Stimulated activated CD8-positive, alpha-beta memory T cell treated with anti-CD3 and anti-CD28 coated beads, Interleukin-15, amount 100 ng/mL, for 1 hour (primary cell): Measurements from ENCODE around the gene CFAP61.

Experiments used
- DNase-seq: peaks from one replicate; pipeline ENCODE4 v3.0.0-alpha.2; 2020; ENCODE audit warnings: low read depth

Gene CFAP61

DNA sequence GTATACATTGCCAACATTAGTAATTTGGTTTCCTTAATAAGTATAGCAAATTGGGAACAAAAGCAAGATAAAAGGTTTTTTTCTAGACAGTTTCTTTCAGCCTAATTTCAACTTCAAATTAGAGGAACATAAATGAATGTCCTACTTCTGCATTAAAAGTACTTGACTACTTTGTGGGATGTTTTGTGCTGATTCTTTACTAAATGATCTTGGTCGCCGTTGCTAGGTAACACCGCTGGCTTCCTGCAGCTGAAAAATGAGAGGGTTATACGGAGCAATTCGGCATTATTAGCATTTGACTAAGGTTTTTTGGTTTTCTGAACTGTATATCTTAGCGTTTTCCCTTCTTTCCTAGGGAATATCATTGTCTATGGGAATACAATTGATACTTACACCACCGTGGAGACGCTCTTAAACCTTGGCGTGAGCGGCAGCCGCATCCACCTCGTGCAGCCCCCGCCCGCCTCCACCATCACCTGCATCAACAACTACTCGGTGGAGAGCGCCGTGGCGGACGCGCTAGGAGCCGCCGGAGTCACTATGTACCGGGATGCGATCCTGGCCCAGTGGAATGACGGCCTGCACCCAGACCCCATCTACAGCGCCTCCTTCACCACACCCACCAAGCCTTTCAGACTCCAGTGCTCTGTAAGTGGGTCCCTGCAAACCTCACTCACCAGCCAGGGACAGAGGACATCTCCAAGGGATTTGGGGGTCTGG, 224.6 kb downstream of the CFAP61 start:
- no peak for DNase-seq

DNA sequence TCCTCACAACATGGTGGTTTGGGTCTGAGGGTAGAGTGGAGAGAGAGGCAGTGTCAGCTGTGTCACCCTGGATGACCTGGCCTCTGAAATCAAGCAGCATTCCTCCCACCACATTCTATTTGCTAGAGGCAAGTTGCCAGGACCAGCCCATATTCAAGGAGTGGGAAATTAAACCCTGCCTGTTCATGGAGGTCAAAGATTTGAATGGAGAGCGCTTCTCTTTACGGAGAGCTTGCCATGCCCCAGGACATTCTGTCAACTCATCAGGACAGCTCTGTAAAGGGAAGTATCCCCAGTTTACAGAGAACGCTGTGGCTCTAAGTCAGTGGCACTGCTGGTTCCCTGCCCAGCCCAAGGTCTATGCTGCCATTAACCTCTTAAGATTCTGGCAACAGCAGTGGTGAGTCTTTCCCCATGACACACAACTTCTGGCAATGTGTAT, 225.6 kb downstream of the CFAP61 start:
- DNase-seq: no peak

DNA sequence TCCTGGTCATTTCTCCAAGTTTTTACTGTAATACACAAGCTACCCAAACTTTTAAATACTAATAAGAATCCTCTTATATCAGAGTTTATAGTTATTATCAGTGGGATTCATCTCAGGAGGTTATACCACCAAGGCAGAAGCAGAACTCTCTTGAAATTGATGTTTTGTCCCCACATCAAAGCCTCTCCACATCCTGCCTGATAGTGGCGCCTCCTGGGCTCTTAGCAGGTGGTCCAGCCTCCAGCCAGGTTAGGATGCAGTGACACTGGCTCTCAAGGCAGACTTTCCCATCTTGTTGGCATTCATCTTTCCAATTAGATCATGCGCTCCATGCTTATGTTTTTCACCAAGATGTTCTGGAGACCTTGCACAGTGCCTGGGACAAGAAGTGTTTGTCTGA, 233.7 kb downstream of the CFAP61 start:
- no peak for DNase-seq

DNA sequence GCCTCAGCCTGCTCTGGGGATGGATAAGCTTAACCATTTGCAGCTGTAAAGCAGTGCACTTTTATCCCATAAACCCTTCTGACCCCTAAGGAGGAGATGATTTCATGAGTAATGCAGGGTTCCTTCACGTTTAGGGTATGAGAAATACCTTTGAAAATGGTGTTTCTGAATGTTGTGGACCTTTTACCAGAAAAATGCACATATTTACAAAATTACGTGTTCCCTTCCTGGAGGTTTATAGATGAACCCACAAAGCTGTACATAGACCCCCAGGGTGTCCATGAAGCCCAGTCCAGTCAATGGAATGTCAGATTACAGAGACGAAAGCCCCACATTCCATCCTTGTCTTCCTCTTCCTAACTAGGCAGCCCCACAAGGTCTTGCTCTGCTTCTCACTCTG, 237.0 kb downstream of the CFAP61 start:
- no peak for DNase-seq

DNA sequence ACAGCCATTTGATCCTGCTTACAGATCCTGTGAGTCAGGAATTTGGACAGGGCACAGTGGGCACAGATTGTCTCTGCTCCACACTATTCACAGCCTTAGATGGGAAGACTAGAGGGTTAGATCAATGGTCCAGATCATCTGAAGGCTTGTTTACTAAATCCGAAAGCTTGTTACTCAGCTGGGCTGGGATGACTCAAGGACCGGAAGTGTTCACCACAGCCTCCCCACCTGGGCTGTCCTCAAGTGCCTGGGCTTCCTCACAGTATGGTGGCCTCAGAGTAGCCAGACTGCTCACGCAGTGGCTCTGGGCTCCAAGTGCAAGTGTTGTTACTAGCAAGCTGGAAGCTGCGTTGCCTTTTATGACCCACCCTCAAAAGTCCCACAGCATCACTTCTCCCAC, 240.1 kb downstream of the CFAP61 start:
- no peak for DNase-seq

DNA sequence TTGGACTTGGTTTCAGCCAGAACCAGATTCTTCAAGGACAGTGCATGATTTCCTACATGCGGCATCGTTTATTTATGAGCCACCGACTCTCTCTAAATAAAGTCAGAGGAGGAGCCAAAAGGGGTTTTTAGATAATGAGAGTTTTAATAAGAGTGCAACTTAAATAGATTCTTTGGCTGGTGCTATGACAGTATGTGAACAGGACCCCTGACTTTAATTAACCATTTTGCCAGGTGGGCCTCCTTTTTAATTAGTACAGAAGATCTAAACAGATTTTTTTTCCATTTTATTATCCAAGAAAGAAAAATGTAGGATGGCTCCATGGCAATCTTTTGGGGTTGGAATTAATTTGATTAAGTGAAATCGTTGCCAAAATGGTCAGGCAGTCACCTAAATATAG, 240.8 kb downstream of the CFAP61 start:
- DNase-seq: no peak

DNA sequence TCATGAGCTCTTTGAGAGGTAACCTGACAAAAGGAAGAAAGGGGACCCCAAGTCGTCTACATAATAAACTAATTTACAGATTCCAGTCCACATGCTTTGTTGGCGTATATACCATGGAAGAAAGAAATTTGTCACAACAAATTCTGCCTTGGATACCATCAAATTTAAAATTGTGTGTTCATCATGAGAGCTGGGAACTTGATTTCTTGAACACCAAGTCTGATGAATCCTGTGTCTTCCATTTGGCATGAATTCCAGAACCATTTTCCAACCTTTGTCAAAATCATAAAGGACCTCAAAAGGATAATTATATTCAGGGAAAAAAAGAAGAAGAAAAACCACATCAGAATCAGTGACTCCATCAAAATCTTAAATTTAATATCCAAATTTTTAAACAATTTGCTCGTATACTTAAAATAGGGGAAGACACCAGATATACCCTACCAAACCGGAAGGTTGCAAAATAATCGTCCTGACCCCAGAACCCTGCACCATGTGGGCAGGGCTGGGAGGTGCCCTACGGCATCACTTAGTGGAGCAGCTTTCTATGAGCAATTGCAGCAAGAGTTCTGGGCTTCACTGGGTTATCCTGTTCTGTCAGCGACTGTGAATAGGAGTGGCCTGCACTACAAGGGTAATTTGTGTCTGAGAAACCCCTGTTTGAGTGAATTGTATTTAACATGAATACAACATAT, 241.5 kb downstream of the CFAP61 start:
- DNase-seq: no peak

DNA sequence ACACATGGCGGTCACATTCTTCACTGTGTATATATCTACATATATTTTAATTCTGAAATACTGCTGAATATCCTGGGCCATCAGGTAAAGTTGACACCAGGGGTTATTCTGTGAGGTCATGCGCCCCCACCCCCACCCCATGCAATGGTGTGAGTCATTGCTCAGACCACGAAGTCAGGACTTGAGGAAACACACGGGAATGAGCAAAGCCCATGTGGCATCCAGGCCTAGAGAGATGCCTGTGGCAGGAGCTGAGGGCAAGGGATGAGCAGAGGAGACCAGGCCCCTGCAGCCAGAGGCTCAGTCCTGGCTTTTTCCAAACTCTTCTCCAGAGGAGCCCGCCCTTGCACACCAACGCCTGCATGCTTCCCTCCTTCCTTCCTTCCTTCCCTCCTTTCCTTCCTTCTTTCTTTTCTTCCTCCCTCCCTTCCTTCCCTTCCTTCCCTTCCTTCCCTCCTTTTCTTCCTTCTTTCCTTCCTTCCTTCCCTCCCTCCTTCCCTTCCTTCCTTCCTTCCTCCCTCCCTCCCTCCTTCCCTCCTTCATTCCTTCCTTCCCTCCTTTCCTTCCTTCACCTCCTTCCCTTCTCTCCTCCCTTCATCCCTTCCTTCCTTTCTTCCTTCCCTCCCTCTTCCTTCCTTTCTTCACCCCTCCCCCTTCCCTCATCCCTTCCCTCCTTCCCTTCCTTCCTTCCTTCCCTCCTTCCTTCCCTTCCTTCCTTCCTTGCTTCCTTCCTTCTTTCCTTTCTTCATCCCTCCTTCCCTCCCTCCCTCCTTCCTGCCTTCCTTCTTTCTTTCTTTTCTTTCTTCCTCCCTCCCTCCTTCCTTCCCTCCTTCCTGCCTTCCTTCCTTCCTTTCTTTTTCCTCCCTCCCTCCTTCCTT, 243.5 kb downstream of the CFAP61 start:
- no peak for DNase-seq

DNA sequence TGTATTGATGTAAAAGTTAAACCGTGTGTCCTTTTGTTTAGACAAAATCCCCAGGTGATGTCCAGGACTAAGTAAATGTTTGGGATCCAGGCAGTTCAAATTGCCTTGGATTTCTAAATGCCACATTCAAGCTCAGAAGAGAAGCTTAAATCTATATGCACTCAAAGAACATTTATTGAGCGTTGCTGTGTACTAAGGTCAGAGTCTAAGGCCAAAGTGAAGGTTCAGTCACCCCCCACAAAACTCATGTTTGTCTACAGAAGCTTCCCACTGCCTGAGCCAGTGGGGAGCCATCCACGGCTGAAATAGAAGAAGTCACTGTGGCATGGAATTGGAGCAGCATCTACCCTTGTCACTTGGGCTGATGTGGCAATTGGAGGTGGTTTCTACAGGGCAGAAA, 244.8 kb downstream of the CFAP61 start:
- no peak for DNase-seq

DNA sequence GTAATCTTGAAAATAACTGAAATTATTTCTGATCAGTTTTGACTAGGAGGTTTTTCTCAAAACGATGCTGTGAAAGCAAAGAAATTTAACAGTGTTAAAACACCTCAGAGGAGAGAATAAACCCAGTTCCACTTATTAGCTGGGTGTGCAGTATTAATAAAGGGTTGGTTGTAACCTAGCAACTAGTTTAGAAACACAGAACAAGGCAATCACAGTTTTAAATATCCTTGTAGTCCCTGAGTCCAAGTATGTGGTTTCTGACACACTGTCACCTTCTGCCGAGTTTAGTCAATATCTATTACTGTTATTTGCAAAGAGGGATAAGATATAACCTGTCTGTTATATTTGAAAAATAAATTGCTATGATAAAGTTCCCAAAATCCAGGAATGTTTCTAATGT, 245.4 kb downstream of the CFAP61 start:
- DNase-seq: no peak

DNA sequence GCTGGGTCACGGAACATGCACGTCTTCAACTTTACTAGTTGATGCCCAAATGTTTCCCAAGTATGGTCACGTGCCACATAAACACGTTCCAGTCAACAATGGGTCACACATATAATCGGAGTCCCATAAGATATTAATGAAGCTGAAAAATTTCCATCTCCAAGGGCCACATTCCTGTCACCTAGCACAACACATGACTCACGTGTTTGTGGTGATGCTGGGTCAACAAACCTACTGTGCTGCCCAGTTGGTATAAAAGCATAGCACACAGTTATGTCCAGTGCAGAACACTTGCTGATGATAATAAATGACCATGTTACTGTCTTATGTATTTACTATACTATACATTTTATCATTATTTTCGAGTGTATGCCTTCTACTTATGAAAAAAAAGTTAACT, 247.6 kb downstream of the CFAP61 start:
- DNase-seq: no peak

DNA sequence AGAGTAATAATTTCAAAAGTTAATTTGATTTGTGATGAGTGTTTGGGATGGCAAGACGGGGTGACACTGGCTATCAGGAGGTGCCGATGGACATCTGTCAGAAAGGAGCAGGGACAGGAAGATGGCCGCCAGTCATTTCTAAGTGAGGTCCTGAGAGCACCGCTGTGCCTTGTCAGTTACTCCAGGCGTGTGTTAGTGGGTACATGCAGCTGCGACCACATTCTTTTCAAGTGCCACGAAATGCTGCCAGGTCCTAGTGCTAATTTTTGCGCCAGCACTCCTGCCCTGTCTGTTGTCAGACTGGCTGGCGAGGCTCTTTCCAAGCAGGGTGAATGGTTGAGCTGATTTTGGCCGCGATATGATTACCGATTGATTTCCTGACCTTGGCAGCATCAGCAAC, 251.0 kb downstream of the CFAP61 start:
- no peak for DNase-seq

DNA sequence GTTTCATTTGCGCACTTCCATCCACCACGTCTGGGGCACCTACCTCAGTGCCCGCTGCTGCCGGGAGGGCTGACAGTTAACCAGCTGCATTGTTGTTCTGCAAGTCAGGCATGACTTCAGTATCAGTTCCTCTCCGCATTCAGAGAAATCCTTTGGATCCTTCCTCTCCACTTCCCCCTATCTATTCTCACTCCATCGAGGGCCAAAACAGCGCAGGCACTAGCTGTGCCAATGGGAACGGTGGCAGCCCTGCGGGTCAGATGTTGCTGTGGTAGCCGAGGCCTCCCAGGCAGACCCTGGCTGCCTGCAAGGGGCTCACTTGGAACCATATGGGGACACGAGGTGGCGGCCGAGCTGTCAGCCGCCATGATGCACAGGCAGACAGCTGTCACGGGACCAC, 251.4 kb downstream of the CFAP61 start:
- DNase-seq: no peak

DNA sequence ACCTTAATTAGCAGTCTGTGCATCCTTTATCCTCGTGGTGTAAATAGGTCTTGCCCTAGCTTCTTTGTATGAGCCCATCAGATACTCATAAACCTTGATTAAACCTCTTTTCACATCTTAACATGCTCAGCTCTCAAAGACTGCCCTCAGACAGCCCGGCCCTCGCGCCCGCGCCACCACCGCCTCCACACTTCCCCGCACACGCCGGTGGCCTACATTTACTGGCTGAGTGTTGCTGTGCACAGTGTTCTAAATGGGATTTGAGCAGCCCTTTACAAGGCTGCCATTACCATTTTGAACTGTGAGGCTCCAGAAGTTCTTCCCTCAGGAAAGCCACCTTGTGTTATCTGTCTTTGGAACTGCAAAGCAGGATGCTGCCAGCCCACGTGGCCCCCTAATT, 252.6 kb downstream of the CFAP61 start:
- DNase-seq: no peak

DNA sequence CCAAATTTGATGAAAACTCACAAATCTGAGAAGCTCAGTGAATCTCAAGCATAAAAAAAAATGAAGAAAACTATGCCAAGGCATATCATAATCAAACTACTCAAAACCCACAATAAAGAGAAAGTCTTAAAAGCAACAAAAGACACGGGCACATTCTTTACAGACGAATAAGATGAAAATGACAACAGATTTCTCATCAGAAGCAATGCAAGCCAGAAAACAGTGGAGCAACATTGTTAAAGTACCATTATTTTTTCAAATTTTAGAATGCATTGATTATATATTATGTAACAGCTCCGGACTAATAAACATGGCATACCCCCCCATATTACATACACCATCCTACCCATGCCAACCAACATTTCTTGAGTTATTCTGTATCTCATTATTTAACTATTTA, 260.2 kb downstream of the CFAP61 start:
- DNase-seq: no peak

DNA sequence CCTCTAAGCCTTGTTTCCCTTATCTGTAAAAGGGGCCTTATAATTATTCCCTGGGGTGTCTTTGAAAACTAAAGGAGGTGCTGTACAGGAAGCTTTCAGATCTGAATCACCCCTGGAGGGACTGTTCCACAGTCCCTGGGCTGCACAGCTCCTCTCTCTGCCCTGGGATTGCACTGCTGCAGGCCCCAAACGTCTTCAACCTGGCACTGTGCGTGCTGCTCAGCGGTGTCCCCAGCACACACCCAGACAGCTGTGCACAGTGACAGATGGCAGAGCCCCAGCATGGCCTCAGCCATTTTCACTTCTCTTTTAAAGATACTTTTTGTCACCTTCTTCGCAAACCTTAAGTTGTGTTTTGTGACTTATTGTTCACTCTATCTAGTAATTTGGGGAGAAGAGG, 264.9 kb downstream of the CFAP61 start:
- no peak for DNase-seq

DNA sequence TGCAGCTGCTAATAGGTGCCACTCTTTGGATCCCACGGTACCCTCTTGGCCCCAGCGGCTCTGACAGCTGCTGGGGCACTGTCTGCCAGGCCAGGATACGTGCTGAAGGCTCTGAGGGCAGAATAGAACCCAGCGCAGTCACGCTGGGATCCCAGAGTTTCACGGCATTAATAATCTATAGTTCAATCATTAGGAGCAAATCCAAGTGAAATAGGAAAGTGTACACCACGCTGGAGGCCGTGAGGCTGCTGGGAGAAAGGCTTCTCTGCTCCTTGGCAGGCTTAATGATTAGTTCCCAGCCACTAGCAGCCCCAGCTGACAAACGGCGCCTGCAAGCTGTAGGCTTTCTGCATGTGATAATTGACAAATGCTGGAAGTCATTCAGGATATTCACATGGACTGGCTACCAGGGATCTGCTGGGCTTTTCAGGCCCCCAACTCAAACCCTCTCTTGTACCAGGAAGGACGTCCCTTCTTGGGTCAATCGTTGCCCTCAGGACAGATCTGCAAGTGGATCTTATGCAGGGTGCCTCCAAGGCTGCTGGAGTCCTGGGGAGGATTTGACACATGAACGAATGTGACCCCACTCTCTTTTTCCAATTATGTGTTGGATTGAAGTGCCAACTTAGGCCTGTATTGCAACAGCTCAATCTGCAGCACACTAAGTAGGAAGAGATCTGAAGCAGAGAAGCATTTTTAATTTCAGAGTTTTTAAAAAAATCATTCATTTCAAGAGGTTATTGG, 265.5 kb downstream of the CFAP61 start:
- DNase-seq: no peak

DNA sequence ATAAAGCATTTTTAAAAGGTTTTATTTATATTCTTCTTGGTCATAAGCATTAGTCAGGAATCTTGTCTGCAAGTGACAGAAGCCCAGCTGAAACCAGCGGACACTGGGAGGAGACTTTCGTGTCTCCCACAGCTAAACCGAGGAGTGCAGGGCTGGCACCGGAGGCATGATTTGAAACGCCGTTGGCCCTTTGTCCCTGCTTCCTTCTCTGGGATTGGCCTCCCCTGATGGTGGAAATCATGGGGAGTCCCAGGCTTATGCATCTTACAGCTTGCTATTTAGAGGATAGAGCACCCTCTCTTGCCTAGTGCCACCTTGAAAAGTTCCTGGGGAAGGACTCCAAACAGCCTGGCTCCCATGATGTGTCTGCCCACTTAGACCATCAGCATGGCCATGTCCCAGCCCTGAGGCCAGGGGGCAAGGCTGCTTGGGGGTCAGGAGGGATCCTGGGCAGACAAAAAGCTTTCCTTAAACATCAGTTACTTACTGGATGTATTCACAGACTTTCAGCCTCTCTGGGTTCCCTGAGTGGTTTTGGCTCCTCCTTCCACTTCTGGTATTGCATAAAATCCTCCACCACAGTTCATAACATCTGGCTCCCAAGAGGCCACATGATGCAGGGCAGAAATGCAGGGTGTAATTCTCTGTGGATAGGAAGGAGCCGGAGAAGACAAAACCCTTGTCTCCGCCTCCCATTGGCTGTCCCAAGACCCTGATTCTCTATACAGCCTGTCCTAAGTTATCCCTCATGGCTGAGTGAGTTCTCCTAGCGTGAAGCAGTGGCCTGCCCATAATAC, 266.2 kb downstream of the CFAP61 start:
- no peak for DNase-seq

DNA sequence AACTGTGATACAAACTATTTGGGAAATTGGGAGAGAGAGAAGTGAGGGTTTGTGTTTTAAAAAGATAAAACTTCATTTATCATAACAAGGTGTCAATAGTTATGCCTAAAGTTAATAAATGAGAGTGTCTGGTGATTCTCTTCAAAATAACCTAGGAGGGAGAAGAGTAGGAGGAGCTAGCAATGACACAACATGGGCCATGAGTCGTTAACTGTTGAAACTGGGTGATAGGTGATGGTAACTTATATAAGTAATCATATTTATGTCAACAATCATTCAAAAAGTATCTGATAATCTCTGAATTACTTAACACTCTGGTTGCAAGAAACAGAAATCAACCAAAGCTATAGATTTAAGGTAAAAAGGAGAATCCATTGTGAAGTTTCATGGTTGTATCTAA, 268.8 kb downstream of the CFAP61 start:
- no peak for DNase-seq

DNA sequence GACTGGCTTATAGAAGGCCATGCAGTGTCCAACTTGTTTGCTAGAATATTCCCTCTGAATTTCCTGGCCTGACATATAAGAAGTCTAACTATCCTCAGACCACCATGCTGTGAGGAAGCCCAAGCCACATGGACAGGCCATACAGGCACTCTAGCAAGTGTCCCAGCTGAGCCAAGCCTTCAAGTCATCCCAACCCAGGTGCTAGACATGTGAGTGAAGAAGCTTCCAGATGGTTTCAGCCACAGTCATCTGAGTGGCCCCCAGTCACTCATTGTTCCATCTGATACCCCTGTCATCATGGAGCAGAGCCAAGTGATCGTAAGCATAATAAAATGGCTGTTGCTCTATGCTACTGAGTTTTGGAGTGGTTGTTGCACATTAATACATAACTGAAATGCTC, 269.6 kb downstream of the CFAP61 start:
- no peak for DNase-seq

DNA sequence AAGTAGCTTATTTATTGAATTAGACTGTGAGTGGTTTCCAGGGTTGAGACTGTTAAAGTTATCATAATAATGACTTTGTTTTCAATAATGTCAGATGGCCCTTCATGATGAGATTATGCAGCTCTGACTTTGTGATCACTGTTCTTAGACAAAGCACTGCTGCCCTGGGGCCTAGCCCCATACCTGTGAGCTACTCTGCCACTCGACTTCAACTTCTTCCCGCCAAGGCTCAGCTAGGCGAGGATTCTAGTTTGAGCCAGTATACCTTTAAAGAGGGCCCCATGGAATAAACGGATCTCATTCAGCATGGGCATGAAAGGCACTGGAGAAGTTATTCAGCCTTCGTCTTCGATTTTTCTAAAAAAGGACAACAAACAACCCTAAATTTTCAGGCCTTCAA, 270.6 kb downstream of the CFAP61 start:
- no peak for DNase-seq
